ENCODE data around the gene SNW1.

- TF ChIP-seq, protein P1, sequence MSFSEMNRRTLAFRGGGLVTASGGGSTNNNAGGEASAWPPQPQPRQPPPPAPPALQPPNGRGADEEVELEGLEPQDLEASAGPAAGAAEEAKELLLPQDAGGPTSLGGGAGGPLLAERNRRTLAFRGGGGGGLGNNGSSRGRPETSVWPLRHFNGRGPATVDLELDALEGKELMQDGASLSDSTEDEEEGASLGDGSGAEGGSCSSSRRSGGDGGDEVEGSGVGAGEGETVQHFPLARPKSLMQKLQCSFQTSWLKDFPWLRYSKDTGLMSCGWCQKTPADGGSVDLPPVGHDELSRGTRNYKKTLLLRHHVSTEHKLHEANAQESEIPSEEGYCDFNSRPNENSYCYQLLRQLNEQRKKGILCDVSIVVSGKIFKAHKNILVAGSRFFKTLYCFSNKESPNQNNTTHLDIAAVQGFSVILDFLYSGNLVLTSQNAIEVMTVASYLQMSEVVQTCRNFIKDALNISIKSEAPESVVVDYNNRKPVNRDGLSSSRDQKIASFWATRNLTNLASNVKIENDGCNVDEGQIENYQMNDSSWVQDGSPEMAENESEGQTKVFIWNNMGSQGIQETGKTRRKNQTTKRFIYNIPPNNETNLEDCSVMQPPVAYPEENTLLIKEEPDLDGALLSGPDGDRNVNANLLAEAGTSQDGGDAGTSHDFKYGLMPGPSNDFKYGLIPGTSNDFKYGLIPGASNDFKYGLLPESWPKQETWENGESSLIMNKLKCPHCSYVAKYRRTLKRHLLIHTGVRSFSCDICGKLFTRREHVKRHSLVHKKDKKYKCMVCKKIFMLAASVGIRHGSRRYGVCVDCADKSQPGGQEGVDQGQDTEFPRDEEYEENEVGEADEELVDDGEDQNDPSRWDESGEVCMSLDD (CRISPR knock-in tag; IDR thresholded peaks at IDR 0.05; ENCODE audit: borderline replicate concordance), result no peak
- TF ChIP-seq, protein P2, sequence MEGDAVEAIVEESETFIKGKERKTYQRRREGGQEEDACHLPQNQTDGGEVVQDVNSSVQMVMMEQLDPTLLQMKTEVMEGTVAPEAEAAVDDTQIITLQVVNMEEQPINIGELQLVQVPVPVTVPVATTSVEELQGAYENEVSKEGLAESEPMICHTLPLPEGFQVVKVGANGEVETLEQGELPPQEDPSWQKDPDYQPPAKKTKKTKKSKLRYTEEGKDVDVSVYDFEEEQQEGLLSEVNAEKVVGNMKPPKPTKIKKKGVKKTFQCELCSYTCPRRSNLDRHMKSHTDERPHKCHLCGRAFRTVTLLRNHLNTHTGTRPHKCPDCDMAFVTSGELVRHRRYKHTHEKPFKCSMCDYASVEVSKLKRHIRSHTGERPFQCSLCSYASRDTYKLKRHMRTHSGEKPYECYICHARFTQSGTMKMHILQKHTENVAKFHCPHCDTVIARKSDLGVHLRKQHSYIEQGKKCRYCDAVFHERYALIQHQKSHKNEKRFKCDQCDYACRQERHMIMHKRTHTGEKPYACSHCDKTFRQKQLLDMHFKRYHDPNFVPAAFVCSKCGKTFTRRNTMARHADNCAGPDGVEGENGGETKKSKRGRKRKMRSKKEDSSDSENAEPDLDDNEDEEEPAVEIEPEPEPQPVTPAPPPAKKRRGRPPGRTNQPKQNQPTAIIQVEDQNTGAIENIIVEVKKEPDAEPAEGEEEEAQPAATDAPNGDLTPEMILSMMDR (CRISPR knock-in tag; IDR thresholded peaks at IDR 0.05), result no peak
- TF ChIP-seq CREB1 (IDR thresholded peaks at IDR 0.05) (no peak), CREB1 (CRISPR knock-in tag; IDR thresholded peaks at IDR 0.05) (no peak), TAF1 (CRISPR knock-in tag; IDR thresholded peaks at IDR 0.05) (no peak), SUZ12 (IDR thresholded peaks at IDR 0.05; ENCODE audit: low read depth, low read length) (no peak), ZFP1 (CRISPR knock-in tag; IDR thresholded peaks at IDR 0.05) (no peak), EZH2 (conservative IDR thresholded peaks at IDR 0.05; ENCODE audit: low read depth, low read length) (no peak), SMC3 (IDR thresholded peaks at IDR 0.05; ENCODE audit: low read length) (no peak), ZNF318 (CRISPR knock-in tag; IDR thresholded peaks at IDR 0.05) (no peak), FOXO1 (CRISPR knock-in tag; IDR thresholded peaks at IDR 0.05) (no peak), ZFX (CRISPR knock-in tag; IDR thresholded peaks at IDR 0.05; ENCODE audit: low read depth) (no peak), ZZZ3 (CRISPR knock-in tag; IDR thresholded peaks at IDR 0.05; ENCODE audit: borderline replicate concordance) (no peak)
- TF ChIP-seq, protein P3, sequence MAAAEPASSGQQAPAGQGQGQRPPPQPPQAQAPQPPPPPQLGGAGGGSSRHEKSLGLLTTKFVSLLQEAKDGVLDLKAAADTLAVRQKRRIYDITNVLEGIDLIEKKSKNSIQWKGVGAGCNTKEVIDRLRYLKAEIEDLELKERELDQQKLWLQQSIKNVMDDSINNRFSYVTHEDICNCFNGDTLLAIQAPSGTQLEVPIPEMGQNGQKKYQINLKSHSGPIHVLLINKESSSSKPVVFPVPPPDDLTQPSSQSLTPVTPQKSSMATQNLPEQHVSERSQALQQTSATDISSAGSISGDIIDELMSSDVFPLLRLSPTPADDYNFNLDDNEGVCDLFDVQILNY (CRISPR knock-in tag; conservative IDR thresholded peaks at IDR 0.05), result no peak
Measured at GRCh38 chr14:77752799-77753516, 8.0 kb downstream of the SNW1 start.
